Stimulated activated CD8-positive, alpha-beta memory T cell treated with anti-CD3 and anti-CD28 coated beads, Interleukin-4, amount 100 ng/mL, for 24 hours (primary cell): ENCODE results near the gene METRNL.
"Not testable (repeated sequence)": the region's sequence is repeated elsewhere in the genome, so short reads cannot be mapped to it uniquely, and the experiment has no call there.

Experiments
- DNase-seq: peaks from one replicate; pipeline ENCODE4 v3.0.0-alpha.2; 2020; ENCODE audit warnings: low read depth

METRNL gene

GRCh38 chr17:83052241-83052564 lies 27.2 kb upstream of the METRNL start:
- no peak for DNase-seq

- DNase-seq = no peak
Measured at GRCh38 chr17:83053021-83053681, 26.3 kb upstream of the METRNL start.

GRCh38 chr17:83053739-83054451 lies 25.5 kb upstream of the METRNL start:
- DNase-seq = no peak

GRCh38 chr17:83054518-83055125 lies 24.8 kb upstream of the METRNL start:
- no peak for DNase-seq

GRCh38 chr17:83055176-83055575 lies 24.2 kb upstream of the METRNL start:
- not testable (repeated sequence) for DNase-seq

- DNase-seq = no peak
Measured at GRCh38 chr17:83055911-83056582, 23.4 kb upstream of the METRNL start.

- no peak for DNase-seq
Measured at GRCh38 chr17:83056583-83057396, 22.6 kb upstream of the METRNL start.

- DNase-seq = no peak
Measured at GRCh38 chr17:83057397-83057761, 22.0 kb upstream of the METRNL start.

GRCh38 chr17:83057793-83058265 lies 21.6 kb upstream of the METRNL start:
- no peak for DNase-seq

- no peak for DNase-seq
Measured at GRCh38 chr17:83058266-83058798, 21.1 kb upstream of the METRNL start.

GRCh38 chr17:83061586-83061985 lies 17.8 kb upstream of the METRNL start:
- DNase-seq = no peak

GRCh38 chr17:83062011-83062817 lies 17.2 kb upstream of the METRNL start:
- no peak for DNase-seq

- DNase-seq = no peak
Measured at GRCh38 chr17:83062818-83063671, 16.4 kb upstream of the METRNL start.

- DNase-seq = no peak
Measured at GRCh38 chr17:83064021-83064731, 15.2 kb upstream of the METRNL start.

- no peak for DNase-seq
Measured at GRCh38 chr17:83064732-83065659, 14.4 kb upstream of the METRNL start.

- DNase-seq = no peak
Measured at GRCh38 chr17:83065660-83066542, 13.5 kb upstream of the METRNL start.

- DNase-seq = not testable (repeated sequence)
Measured at GRCh38 chr17:83066543-83066890, 12.9 kb upstream of the METRNL start.
